SW480 (cell line): Measurements from ENCODE around the gene CYP17A1.
A peak's percentile ranks its signal among the peaks of the same experiment; 100 is the strongest.
"Not testable (repeated sequence)": the region's sequence is repeated elsewhere in the genome, so short reads cannot be mapped to it uniquely, and the experiment has no call there.

ENCODE experiments used
- DNase-seq: peaks from one replicate; pipeline ENCODE4 v3.0.0-alpha.2; 2016; ENCODE audit warnings: low spot score

The CYP17A1 gene

GRCh38 chr10:102837230-102837721 lies at the start of gene CYP17A1:
Gene CYP17A1 (minus strand): TSS chr10:102837413. CDS start chr10:102837361, 52 bp downstream.
- DNase-seq: no peak

GRCh38 chr10:102880256-102880655 lies 43.0 kb upstream of the CYP17A1 start:
- DNase-seq: no peak

GRCh38 chr10:102878629-102879028 lies 41.4 kb upstream of the CYP17A1 start:
- no peak for DNase-seq

GRCh38 chr10:102876747-102877153 lies 39.5 kb upstream of the CYP17A1 start:
- DNase-seq: no peak

- DNase-seq: no peak
Measured at GRCh38 chr10:102872163-102872562, 35.0 kb upstream of the CYP17A1 start.

GRCh38 chr10:102870221-102870620 lies 33.0 kb upstream of the CYP17A1 start:
- DNase-seq: no peak

GRCh38 chr10:102869258-102870198 lies 32.3 kb upstream of the CYP17A1 start, which contains the start of gene AS3MT:
Gene AS3MT (plus strand): TSS chr10:102869470. CDS start chr10:102869593, 123 bp downstream.
- no peak for DNase-seq

- DNase-seq: no peak
Measured at GRCh38 chr10:102868911-102869257, 31.7 kb upstream of the CYP17A1 start.

- no peak for DNase-seq
Measured at GRCh38 chr10:102865620-102866019, 28.4 kb upstream of the CYP17A1 start.

GRCh38 chr10:102863660-102864059 lies 26.4 kb upstream of the CYP17A1 start:
- DNase-seq: no peak

GRCh38 chr10:102859911-102860310 lies 22.7 kb upstream of the CYP17A1 start:
- DNase-seq: no peak

- DNase-seq: no peak
Measured at GRCh38 chr10:102856758-102857424, 19.7 kb upstream of the CYP17A1 start.

- DNase-seq: peak; percentile 84
Measured at GRCh38 chr10:102855731-102856436, 18.7 kb upstream of the CYP17A1 start.

GRCh38 chr10:102853237-102853636 lies 16.0 kb upstream of the CYP17A1 start:
- not testable (repeated sequence) for DNase-seq

GRCh38 chr10:102850025-102850518 lies 12.9 kb upstream of the CYP17A1 start:
- DNase-seq: no peak

- DNase-seq: no peak
Measured at GRCh38 chr10:102845352-102845902, 8.2 kb upstream of the CYP17A1 start.

GRCh38 chr10:102844190-102844776 lies 7.1 kb upstream of the CYP17A1 start:
- DNase-seq: not testable (repeated sequence)

GRCh38 chr10:102843139-102843538 lies 5.9 kb upstream of the CYP17A1 start:
- not testable (repeated sequence) for DNase-seq

- no peak for DNase-seq
Measured at GRCh38 chr10:102841827-102842345, 4.7 kb upstream of the CYP17A1 start.

GRCh38 chr10:102838276-102838927 lies 1.2 kb upstream of the CYP17A1 start:
- not testable (repeated sequence) for DNase-seq
